GM13977 (cell line): ENCODE measurements around the gene OR6C2.
"Not testable (repeated sequence)": the region's sequence is repeated elsewhere in the genome, so short reads cannot be mapped to it uniquely, and the experiment has no call there.

Experiments used
- DNase-seq: peaks from one replicate; pipeline ENCODE4 v3.0.0; 2012; ENCODE audit warnings: low spot score
- in situ Hi-C: fragments of 300-500 bp; cut with MboI; formaldehyde crosslinking; loops from one replicate; pipeline ENCODE4 v1.12.0; 2022; ENCODE audit warnings: low sequenced_read_pairs, low pct_unique_long_range_greater_than_20kb, mixed read lengths, inconsistent platforms; ENCODE audit not compliant: unreplicated experiment
- TF ChIP-seq, protein P1 (sequence below): IDR thresholded peaks from 2 replicates; pipeline ENCODE4 v1.5.1; 2012; ENCODE audit warnings: mild to moderate bottlenecking, control low read depth; ENCODE audit not compliant: insufficient read depth; ENCODE audit errors: extremely low read depth, missing control alignments

The OR6C2 gene

DNA sequence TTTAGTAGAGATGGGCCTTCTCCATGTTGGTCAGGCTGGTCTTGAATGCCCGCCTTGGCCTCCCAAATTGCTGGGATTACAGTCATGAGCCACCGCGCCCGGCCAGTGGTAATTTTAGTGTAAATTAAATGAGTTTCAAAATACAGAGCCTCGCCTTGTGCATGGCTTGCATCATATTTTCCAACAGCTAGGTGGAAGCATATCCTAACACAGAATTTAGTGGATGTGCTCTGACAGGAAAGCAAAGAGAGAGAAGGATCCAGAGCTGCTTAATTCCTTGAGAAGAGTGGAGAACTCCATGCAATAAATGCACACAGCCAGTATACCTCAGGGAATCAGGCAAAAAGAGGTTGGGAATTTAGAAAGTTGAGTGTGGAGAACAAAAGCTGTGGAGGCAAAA is 2.5 kb downstream of the OR6C2 start:
- TF ChIP-seq, protein P1, sequence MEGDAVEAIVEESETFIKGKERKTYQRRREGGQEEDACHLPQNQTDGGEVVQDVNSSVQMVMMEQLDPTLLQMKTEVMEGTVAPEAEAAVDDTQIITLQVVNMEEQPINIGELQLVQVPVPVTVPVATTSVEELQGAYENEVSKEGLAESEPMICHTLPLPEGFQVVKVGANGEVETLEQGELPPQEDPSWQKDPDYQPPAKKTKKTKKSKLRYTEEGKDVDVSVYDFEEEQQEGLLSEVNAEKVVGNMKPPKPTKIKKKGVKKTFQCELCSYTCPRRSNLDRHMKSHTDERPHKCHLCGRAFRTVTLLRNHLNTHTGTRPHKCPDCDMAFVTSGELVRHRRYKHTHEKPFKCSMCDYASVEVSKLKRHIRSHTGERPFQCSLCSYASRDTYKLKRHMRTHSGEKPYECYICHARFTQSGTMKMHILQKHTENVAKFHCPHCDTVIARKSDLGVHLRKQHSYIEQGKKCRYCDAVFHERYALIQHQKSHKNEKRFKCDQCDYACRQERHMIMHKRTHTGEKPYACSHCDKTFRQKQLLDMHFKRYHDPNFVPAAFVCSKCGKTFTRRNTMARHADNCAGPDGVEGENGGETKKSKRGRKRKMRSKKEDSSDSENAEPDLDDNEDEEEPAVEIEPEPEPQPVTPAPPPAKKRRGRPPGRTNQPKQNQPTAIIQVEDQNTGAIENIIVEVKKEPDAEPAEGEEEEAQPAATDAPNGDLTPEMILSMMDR, result no peak
- no peak for DNase-seq
- in situ Hi-C loops, result no loop called here

DNA sequence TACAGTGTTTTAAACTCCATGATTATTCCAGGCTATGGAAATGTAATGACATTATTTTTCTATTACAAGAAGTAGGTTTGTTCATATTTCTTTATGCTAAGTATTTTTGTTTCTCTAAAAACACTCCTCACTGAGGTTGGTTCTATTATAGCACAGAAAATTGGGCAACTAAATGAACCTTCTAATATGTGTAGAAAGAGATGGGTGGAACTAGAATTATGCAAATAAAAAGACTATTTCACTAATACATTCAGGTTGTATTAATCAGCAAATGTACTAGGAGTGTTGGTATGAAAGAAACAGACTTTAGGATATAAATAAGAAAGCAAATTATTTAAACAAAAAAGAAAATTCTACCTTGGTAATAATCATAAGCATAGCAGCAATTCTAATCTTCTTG is 4.9 kb downstream of the OR6C2 start:
- DNase-seq, result no peak
- in situ Hi-C loops, result no loop called here
- TF ChIP-seq, protein P1, result no peak

DNA sequence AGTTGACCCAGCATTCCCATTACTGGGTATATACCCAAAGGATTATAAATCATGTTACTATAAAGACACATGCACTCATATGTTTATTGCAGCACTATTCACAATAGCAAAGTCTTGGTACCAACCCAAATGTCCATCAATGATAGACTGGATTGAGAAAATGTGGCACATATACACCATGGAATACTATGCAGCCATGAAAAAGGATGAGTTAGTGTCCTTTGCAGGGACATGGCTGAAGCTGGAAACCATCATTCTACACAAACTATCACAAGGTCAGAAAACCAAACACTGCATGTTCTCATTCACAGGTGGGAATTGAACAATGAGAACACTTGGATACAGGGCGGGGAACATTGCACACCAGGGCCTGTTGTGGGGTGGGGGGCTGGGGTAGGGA is 21.1 kb downstream of the OR6C2 start:
- in situ Hi-C loops, DNase-seq: not testable (repeated sequence)

DNA sequence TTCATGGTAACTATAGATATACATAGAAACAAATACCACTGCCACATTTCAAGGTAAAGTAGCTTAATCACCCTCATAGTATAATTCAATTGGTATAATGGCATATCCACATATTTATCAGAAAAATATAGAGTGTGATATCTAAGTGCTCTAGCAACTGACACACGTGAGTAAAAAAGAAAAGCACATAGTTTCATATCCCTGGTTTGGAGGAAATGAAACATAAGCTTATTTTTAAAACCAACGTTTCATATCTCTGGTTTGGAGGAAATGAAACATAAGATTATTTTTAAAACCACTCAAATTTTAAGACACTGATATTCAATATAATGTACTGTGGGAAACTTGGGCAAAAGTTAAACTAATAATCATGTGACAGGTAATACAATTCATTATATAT is 24.0 kb downstream of the OR6C2 start:
- TF ChIP-seq, protein P1, result no peak
- in situ Hi-C loops, result no loop called here
- no peak for DNase-seq

DNA sequence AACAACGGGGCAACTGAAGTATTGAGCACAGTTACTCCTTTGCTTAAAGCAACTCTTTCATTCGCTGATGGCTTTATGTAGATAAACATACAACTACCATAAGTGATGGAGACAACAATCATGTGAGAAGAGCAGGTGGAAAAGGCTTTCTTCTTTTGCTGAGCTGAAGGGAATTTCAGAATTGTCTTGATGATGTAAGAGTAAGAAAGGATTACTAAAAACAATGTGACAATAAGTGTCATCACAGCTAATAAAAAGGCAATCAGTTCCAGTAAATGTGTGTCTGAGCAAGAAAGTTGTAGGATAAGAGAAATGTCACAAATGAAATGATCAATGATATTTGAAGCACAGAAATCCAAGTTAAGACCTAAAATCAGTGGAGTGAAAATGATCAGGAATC is 25.4 kb downstream of the OR6C2 start:
- TF ChIP-seq, protein P1, result no peak
- no peak for DNase-seq
- in situ Hi-C loops, result no loop called here

DNA sequence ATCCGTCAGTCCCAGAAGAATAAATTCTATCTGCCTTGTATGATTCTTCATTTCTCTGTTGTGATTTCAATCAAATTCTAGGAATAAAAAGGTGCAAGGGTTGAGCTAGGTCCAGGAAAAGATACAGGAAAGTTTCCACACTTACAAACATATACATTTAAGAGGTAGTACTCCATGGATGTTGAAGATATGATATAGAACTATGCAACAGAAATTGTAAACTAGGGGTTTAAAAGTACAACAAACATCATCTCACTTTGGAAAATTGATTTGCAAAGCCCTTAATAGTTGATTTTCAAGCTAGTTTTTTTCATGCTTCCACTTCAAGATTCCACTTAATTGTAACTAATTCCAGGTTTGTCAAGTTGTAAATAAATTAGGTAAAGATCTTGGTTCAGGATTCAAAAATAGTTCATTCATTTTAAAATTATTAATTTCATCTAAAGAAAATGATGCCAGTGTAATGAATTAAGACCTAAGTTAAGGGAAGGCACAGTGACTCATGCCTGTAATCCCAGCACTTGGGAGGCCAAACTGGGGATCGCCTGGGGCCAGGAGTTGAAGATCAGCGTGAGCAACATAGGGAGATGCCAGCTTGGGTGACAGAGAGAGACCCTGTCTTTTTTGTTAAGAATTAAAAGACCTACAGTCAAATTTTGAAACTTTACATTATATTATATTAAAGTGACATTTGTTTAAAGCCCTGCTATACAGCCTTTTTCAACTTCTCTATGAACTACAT is 26.4 kb downstream of the OR6C2 start, which contains the start of gene OR6C70:
Gene OR6C70 (minus strand): TSS at position 51 of the 742 bp plus-strand sequence. CDS start 0 bp downstream, at position 51.
- TF ChIP-seq, protein P1, result no peak
- no peak for DNase-seq

DNA sequence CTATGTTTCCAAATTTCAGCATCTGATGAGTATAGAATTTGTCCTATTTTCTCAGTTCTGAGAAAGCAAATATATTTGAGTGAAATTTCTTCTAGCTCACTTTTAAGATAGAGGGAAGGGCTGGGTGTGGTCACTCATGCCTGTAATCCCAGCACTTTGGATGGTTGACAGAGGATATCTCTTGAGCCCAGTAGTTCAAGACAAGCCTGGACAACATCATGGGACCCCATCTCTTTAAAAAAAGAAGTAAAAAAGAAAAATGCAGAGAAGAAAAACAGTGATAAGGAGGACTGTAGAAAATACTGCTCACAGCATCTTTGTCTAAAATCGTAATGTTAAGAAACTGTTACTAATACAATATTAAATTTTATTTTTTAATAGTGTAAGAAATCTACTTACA is 28.4 kb downstream of the OR6C2 start:
- in situ Hi-C loops, result no loop called here
- TF ChIP-seq, protein P1, result no peak
- no peak for DNase-seq

More for the DNA sequence above, 26.4 kb downstream of the OR6C2 start, which contains the start of gene OR6C70:
- in situ Hi-C loops, result no loop called here

DNA sequence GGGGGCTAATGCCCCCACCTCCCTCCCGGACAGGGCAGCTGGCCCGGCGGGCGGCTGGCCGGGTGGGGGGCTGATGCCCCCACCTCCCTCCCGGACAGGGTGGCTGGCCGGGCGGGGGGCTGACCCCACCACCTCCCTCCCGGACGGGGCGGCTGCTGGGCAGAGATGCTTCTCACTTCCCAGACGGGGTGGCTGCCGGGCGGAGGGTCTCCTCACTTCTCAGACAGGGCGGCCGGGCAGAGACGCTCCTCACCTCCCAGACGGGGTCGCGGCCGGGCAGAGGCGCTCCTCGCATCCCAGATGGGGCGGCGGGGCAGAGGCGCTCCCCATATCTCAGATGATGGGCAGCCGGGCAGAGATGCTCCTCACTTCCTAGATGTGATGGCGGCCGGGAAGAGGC is 35.3 kb downstream of the OR6C2 start:
- in situ Hi-C loops, DNase-seq: not testable (repeated sequence)

DNA sequence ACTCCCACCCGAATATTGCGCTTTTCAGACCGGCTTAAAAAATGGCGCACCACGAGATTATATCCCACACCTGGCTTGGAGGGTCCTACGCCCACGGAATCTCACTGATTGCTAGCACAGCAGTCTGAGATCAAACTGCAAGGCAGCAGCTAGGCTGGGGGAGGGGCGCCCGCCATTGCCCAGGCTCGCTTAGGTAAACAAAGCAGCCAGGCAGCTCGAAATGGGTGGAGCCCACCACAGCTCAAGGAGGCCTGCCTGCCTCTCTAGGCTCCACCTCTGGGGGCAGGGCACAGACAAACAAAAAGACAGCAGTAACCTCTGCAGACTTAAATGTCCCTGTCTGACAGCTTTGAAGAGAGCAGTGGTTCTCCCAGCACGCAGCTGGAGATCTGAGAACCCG is 40.4 kb downstream of the OR6C2 start:
- in situ Hi-C loops, DNase-seq: not testable (repeated sequence)
